ENCODE results near the gene SCFD1.
"Not testable (repeated sequence)": the region's sequence is repeated elsewhere in the genome, so short reads cannot be mapped to it uniquely, and the experiment has no call there.

The SCFD1 gene

DNA sequence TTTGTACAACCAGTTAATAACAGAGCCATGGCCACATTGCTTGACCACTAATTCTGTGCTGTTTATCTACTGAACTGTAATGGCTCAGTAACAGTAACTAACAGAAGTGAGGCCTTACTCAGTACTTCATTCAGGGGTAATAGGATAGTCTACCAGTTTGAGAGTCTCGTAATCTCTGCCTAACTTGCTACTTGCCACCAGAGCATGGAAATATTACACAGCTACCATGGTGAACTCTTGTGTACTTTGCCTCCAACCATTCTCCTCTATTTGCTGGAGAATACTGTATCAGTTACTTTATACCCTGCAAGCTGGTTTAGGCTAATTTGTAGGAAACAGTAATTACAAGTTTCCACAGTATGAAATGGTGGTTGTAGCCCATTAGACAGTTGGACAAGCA lies 10.6 kb downstream of the SCFD1 start:
- Mint-ChIP-seq H3K4me3 (no peak overlapping the region), H3K4me1 (peaks cover 12% of the 10 kb centered on the region), H3K9me3 (no peaks in the 10 kb centered on the region), H3K27ac (no peak overlapping the region), H3K27me3 (no peaks in the 10 kb centered on the region), H3K36me3 (peaks cover 34% of the 10 kb centered on the region)
- no peak for ATAC-seq

DNA sequence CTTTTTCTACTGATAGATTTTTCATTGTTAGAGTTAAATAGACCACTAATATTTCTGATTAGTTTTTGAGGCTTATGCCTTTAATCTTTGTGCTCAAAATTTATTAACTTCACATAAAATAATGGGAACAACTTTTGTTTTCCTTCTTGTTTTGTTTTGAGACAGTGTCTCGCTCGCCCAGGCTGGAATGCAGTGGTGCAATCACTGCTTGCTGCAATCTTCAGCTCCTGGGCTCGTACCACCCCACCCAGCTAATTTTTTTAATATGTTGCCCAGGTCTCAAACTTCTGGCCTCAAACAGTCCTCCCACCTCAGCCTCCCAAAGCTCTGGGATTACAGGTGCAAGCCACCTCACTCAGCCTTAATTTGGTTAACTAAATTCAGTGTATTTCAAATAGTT lies 16.8 kb downstream of the SCFD1 start:
- peaks cover 11% of the 10 kb centered on the region for H3K4me1 Mint-ChIP-seq
- H3K9me3 Mint-ChIP-seq = peaks cover 1% of the 10 kb centered on the region
- H3K27me3 Mint-ChIP-seq = no peaks in the 10 kb centered on the region
- peaks cover 54% of the 10 kb centered on the region for H3K36me3 Mint-ChIP-seq
- H3K27ac Mint-ChIP-seq = peak overlapping the region; percentile 40
- no peak overlapping the region for H3K4me3 Mint-ChIP-seq
- no peak for ATAC-seq

DNA sequence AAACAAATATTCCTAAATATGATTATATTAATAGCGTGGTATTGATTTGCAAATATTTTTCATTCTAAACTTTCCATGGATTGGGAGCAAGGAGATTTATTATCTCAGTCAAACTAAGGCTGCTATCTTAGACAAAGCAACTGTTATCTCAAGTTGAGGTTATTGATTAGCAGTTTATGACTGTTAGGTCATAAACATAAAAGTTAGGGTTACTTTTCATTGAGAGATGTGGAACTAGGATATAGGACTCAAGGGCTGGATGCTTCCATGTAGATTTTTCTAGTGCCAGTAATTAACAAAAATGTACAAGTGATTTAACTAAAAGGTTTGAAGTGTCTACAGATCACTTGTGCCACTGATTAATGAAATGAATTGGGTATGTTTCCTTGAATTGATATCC lies 19.1 kb downstream of the SCFD1 start:
- H3K9me3 Mint-ChIP-seq = peaks cover 11% of the 10 kb centered on the region
- H3K4me3 Mint-ChIP-seq = no peak overlapping the region
- H3K36me3 Mint-ChIP-seq = peaks cover 67% of the 10 kb centered on the region
- H3K4me1 Mint-ChIP-seq = peaks cover 22% of the 10 kb centered on the region
- no peak overlapping the region for H3K27ac Mint-ChIP-seq
- no peaks in the 10 kb centered on the region for H3K27me3 Mint-ChIP-seq
- no peak for ATAC-seq

DNA sequence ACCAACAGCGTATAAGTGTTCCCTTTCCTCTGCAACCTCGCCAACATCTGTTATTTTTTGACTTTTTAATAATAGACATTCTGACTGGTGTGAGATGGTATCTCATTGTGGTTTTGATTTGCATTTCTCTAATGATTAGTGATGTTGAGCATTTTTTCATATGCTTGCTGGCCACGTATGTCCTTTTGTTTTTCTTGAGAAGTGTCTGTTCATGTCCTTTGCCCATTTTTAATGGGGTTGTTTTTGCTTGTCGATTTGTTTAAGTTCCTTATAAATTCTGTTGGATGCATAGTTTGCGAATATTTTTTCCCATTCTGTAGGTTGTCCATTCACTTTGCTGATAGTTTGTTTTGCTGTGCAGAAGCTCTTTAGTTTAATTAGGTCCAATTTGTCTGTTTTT lies 22.3 kb downstream of the SCFD1 start:
- not testable (repeated sequence) for ATAC-seq, H3K27ac Mint-ChIP-seq, H3K4me3 Mint-ChIP-seq, H3K27me3 Mint-ChIP-seq
- H3K36me3 Mint-ChIP-seq = peaks cover 61% of the 10 kb centered on the region
- H3K9me3 Mint-ChIP-seq = peaks cover 11% of the 10 kb centered on the region
- peaks cover 16% of the 10 kb centered on the region for H3K4me1 Mint-ChIP-seq

DNA sequence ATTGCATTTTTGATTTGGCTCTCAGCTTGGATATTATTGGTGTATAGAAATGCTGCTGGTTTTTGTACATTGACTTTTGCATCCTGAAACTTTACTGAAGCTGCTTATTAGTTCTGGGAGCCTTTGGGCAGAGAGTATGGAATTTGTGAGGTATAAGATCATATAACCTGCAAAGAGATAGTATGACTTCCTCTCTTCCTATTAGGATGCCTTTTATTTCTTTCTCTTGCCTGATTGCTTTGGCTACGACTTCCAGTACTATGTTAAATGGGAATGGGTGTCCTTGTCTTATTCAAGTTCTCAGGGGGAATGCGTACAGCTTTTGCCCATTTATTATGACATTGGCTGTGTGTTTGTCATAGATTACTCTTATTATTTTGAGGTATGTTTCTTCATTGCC lies 23.5 kb downstream of the SCFD1 start:
- H3K27ac Mint-ChIP-seq = no peak overlapping the region

DNA sequence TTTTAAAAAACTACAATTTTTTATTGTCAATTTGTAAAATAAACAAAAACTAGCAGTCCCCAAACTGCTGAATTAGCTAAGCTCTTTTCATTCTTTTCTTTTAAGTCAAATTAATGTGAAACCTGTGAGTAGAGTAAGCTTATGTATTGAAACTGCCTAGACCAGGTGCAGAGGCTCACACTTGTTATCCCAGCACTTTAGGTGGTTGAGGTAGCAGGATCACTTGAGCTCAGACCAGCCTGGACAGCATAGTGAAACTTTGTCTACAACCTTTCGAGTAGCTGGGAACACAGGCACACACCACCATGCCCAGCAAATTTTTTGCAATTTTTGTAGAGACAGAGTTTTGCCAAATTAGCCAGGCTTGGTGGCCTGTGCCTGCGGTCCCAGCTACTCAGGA lies 26.4 kb downstream of the SCFD1 start:
- ATAC-seq = no peak
- Mint-ChIP-seq H3K27ac (no peak overlapping the region), H3K4me1 (peaks cover 15% of the 10 kb centered on the region), H3K27me3 (no peaks in the 10 kb centered on the region), H3K4me3 (no peak overlapping the region), H3K9me3 (peaks cover 11% of the 10 kb centered on the region), H3K36me3 (peaks cover 64% of the 10 kb centered on the region)

More for the DNA sequence above, 23.5 kb downstream of the SCFD1 start:
- no peak for ATAC-seq
- H3K4me1 Mint-ChIP-seq = peaks cover 15% of the 10 kb centered on the region
- peaks cover 11% of the 10 kb centered on the region for H3K9me3 Mint-ChIP-seq
- H3K4me3 Mint-ChIP-seq = no peak overlapping the region
- no peaks in the 10 kb centered on the region for H3K27me3 Mint-ChIP-seq
- H3K36me3 Mint-ChIP-seq = peaks cover 62% of the 10 kb centered on the region

DNA sequence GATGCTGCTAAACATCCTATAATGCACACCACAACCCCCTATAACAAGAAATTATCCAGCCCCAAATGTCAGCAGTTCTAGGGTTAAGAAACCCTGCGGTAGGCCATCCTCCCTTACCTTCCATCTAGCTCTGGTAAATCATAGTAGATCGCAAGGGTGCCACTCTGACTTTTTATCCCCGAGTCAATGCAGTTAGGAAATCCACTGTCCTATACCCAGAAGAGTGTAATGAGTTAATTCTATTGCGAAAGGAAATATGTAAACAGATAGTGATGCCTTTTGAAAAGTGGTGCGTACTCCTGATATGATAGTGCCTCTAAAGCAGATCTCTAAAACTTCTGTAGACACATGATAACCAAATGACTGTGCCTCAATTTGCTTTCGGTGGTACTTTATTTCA lies 29.8 kb downstream of the SCFD1 start:
- no peak overlapping the region for H3K27ac Mint-ChIP-seq
- no peak overlapping the region for H3K4me3 Mint-ChIP-seq
- H3K27me3 Mint-ChIP-seq = no peaks in the 10 kb centered on the region
- no peak for ATAC-seq
- H3K9me3 Mint-ChIP-seq = no peaks in the 10 kb centered on the region
- no peaks in the 10 kb centered on the region for H3K4me1 Mint-ChIP-seq
- peaks cover 34% of the 10 kb centered on the region for H3K36me3 Mint-ChIP-seq

DNA sequence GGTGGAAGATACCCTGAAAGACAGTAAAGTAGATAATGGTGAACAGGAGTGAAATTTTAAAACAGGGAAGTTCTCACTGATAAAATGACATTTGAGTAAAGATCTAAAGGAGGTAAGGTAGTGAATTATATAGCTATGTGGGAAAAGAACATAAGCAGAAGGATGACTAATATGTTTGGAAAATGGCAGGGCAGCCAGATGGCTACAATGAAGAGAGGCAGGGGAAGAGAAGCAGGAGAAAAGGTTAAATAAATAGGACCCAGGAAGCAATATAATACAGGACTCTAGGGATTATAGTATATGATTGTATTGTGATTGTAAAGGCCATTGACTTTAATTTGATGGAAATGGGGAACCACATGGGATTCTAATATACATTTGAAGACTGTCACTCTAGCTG lies 33.0 kb downstream of the SCFD1 start:
- Mint-ChIP-seq H3K27me3 (no peaks in the 10 kb centered on the region), H3K9me3 (no peaks in the 10 kb centered on the region), H3K4me1 (peaks cover 3% of the 10 kb centered on the region), H3K36me3 (peaks cover 26% of the 10 kb centered on the region), H3K27ac (no peak overlapping the region), H3K4me3 (no peak overlapping the region)
- ATAC-seq = no peak

DNA sequence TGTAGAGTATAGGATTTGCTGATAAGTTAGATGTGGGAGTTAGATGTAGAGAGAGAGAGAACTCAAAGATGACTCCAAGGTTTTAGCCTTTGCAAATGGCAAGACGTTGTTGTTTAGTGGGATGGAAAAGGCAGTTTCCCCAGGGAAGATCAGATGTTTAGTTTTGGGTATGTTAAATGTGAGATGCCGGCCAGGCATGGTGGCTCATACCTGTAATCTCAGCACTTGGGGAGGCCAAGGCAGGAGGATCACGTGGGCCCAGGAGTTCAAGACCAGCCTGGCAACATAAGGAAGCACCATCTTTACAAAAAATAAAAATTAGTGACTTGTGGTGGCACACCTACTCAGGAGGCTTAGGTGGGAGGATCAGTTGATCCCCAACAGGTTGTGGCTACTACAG lies 33.5 kb downstream of the SCFD1 start:
- Mint-ChIP-seq H3K27me3 (no peaks in the 10 kb centered on the region), H3K4me1 (peaks cover 5% of the 10 kb centered on the region), H3K27ac (no peak overlapping the region), H3K4me3 (no peak overlapping the region), H3K9me3 (no peaks in the 10 kb centered on the region), H3K36me3 (peaks cover 30% of the 10 kb centered on the region)
- no peak for ATAC-seq

DNA sequence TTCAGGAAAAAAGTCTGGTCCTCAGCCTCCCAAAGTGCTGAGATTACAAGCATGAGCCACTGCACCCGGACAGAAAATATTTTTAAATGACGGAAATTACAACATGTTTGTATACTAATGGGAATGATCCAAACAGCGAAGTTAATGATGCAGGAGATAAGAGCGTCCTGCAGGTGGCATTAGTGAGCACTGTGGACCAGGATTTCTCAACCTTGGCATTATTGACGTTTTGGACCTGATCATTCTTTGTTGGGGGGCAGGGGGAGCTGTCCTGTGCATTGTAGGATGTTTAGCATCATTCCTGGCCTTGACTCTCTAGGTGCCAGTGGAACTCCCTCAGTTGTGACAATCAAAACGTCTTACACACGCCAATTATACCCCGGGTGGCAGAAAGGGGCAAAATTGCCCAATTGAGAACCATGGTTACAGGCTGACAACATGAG lies 34.1 kb downstream of the SCFD1 start:
- no peaks in the 10 kb centered on the region for H3K9me3 Mint-ChIP-seq
- H3K27ac Mint-ChIP-seq = no peak overlapping the region
- H3K27me3 Mint-ChIP-seq = no peaks in the 10 kb centered on the region
- no peak for ATAC-seq
- peaks cover 32% of the 10 kb centered on the region for H3K36me3 Mint-ChIP-seq
- peaks cover 5% of the 10 kb centered on the region for H3K4me1 Mint-ChIP-seq
- H3K4me3 Mint-ChIP-seq = no peak overlapping the region

DNA sequence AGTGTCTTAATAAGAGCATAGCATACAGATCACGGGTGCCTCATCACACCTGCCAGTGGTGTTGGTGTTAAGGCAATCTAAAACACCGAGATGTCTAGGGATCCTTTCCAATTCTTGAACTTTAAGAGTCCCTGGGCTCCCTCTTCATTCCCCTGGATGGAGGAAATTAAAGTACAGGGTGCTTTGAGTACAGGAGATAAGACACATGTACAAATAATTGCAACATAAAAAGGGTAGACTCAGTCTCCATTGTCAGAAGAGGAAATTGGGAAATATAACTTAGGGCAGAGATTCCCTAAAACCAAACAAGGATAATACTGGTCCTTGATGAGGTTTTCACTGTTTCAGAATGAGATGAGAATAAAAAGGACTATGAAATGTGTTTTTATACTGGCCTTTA lies 34.9 kb downstream of the SCFD1 start:
- no peak for ATAC-seq
- no peaks in the 10 kb centered on the region for H3K9me3 Mint-ChIP-seq
- H3K4me1 Mint-ChIP-seq = peaks cover 5% of the 10 kb centered on the region
- H3K4me3 Mint-ChIP-seq = no peak overlapping the region
- peaks cover 25% of the 10 kb centered on the region for H3K36me3 Mint-ChIP-seq
- H3K27me3 Mint-ChIP-seq = no peaks in the 10 kb centered on the region
- no peak overlapping the region for H3K27ac Mint-ChIP-seq

DNA sequence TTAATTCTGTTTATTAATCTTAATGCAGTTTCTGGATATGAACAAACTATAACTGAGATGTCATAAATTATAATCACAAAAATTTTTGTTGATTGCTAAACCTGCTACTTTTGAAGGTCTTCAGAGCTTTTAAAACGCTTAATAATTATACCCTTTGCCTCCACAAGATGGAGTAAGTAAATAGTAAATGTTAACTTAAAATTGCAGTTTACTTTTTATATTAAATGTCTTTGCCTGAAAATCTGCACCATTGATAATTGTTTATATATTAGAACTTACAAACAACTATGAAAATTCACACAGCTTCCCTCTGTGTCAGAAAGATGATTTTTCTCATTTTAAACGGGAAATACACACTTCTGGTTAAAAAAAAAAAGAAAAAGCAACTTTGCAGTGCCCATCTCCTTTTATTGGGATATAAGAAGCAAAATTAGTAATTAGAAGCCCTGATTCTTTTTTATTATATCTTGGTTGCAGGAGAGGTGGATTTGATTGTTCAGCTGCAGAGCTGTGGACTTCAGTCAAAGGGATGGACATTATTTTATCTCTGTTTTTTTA lies 35.6 kb downstream of the SCFD1 start:
- H3K27ac Mint-ChIP-seq = no peak overlapping the region
- ATAC-seq = no peak
- peaks cover 5% of the 10 kb centered on the region for H3K4me1 Mint-ChIP-seq
- no peaks in the 10 kb centered on the region for H3K9me3 Mint-ChIP-seq
- H3K36me3 Mint-ChIP-seq = peaks cover 29% of the 10 kb centered on the region
- H3K4me3 Mint-ChIP-seq = no peak overlapping the region
- no peaks in the 10 kb centered on the region for H3K27me3 Mint-ChIP-seq

DNA sequence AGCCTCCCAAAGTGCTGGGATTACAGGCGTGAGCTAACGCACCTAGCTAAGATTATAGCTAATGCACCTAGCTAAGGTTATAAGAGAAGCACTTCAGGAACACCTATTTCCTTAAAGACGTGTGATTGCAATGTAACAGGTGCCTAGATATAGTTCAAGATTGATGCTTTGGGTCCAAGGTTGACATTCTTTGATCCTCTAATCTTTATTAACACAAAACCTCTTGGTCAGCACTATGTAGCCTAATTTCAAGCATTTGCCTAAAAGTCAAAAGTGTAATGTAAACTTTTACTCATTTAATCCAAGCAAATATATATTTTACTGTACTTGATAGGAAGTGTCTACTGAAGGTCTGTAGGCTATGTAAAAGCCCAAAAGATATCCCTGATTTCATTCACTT lies 36.5 kb downstream of the SCFD1 start:
- Mint-ChIP-seq H3K27ac (no peak overlapping the region), H3K27me3 (no peaks in the 10 kb centered on the region), H3K9me3 (no peaks in the 10 kb centered on the region), H3K36me3 (peaks cover 28% of the 10 kb centered on the region), H3K4me1 (peaks cover 5% of the 10 kb centered on the region), H3K4me3 (no peak overlapping the region)
- ATAC-seq = no peak

DNA sequence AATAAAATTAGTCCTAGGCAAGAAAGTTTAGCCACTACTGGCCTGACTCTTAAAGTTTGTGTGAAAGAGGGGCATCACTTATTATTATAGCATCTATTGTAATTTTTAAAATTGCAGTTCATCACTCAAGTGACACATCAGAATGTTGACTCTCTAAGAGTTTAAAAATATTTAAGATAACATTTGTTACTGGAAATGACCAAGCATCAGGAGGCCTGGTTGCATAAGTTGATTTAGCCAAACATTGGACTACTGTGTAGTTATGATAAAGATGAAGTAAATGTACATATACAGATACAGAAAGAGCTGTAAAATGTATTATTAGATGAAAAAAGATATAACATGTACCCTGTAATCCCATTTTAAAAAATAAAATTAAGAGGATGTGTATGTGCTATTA lies 47.5 kb downstream of the SCFD1 start:
- Mint-ChIP-seq H3K4me1 (peaks cover 1% of the 10 kb centered on the region), H3K36me3 (peaks cover 27% of the 10 kb centered on the region), H3K27ac (no peak overlapping the region), H3K4me3 (no peak overlapping the region), H3K27me3 (no peaks in the 10 kb centered on the region), H3K9me3 (no peaks in the 10 kb centered on the region)
- no peak for ATAC-seq

DNA sequence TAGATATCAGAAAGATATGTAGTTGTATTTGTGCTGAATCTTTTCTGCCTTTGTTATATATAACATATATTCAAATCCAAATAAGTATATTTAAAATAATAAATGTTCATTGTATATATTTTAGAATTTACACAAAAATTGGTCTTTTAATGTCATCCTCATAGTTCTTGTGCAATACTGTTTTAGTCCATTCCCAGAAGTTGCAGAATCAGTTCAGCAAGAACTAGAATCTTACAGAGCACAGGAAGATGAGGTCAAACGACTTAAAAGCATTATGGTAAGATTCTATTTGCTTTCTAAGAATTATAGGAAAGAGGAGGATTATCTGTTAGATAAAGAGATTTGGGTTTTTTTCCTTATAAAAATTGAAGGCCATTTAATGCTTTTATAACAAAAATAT lies 51.0 kb downstream of the SCFD1 start:
- no peak for ATAC-seq
- H3K9me3 Mint-ChIP-seq = no peaks in the 10 kb centered on the region
- peaks cover 27% of the 10 kb centered on the region for H3K36me3 Mint-ChIP-seq
- H3K4me3 Mint-ChIP-seq = no peak overlapping the region
- no peak overlapping the region for H3K27ac Mint-ChIP-seq
- H3K27me3 Mint-ChIP-seq = no peaks in the 10 kb centered on the region
- no peaks in the 10 kb centered on the region for H3K4me1 Mint-ChIP-seq

DNA sequence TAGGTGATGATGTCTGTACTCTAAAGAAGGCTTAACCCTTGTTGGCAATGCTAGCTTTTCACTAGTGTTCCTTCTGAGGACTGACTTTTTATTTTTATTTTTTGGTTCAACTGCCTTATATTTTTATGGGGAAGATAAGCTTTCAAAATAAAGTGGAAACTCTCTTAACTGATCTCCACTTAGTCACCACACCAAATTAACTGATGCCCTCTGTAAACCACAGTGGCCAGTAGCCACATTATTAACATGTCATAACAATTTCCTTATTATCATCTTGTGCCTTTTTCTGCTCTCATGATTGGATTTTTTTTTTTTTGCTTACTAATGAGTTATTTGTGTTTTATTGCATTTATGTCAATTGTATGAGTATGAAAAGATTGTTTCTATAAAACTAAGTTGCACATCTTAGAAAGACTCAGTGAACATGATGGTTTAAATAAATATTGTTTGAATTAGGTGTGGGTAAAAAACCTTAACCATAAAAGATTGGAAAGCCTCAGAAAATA lies 56.9 kb downstream of the SCFD1 start:
- ATAC-seq = no peak
- Mint-ChIP-seq H3K27me3 (no peaks in the 10 kb centered on the region), H3K27ac (no peak overlapping the region), H3K36me3 (peaks cover 44% of the 10 kb centered on the region), H3K4me3 (no peak overlapping the region), H3K9me3 (peaks cover 2% of the 10 kb centered on the region), H3K4me1 (no peaks in the 10 kb centered on the region)

DNA sequence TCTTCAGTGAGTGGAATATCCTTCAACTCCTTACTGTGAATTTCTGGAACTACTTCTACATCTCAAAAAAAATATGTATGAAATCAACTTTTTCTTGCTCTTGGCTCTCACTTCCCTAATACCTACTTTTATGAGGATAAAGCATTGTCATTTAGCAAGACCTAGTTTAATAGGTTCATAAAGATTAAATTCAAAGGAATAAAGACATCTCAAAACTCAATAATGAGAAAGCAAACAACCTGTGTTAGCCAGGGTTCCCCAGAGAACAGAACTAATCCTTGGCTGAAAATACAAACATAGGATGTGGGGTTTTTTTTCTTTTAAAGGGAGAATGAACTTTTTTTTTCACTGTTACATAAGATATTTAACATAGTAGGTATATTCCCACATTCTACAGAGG lies 57.9 kb downstream of the SCFD1 start:
- H3K27me3 Mint-ChIP-seq = no peaks in the 10 kb centered on the region
- no peak overlapping the region for H3K27ac Mint-ChIP-seq
- H3K4me1 Mint-ChIP-seq = no peaks in the 10 kb centered on the region
- H3K36me3 Mint-ChIP-seq = peaks cover 45% of the 10 kb centered on the region
- ATAC-seq = no peak
- H3K4me3 Mint-ChIP-seq = no peak overlapping the region
- peaks cover 2% of the 10 kb centered on the region for H3K9me3 Mint-ChIP-seq
